GM21619 (cell line): ENCODE results near the gene PIP4K2A.
"Not testable (repeated sequence)": the region's sequence is repeated elsewhere in the genome, so short reads cannot be mapped to it uniquely, and the experiment has no call there.

Experiments
- ATAC-seq: cut with Tn5 transposase; IDR thresholded peaks from one replicate; pipeline ENCODE4 v1.9.1; 2021; ENCODE audit not compliant: unreplicated experiment

The PIP4K2A gene

DNA sequence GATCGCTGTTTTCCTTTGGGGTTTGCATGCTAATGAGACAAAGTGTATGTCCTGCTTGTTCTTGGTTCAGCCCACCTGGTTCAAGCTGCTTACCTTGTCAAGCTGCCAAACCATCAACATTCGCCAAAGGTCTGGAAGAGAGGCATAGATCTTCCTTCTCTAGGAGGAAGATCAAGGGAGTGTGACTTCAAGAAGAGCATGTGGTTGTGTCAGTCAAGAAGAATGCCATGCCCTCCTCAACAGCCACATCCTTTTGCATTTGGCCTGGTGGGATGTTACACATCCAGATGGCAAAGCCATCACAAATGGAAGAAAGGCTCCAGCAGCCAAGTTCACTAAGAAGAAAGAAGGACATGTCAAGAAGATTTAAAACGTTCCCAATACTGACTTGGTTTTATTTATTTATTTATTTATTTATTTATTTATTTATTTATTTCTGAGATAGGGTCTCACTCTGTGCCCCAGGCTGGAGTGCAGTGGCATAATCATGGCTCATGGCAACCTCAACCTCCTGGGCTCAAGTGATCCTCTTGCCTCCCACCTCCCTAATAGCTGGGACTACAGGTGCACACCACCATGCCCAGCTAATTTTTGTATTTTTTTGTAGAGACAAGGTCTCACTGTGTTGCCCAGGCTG is 5.1 kb upstream of the PIP4K2A start:
- no peak for ATAC-seq

DNA sequence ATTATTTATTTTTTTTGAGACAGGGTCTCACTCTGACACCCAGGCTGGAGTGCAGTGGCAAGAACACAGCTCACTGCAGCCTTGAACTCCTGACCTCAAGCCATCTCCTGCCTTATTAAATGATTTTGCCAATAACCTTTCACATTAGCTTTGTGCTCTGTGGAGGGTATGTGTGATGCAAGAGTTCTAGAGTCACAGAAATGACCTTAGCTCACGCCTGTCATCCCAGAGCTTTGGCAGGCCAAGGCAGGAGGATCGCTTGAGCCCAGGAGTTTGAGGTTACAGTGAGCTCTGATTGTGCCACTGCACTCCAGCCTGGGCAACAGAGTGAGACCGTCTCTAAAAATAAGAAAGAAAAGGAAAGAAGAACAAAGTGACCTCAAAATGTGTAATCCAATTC is 4.3 kb upstream of the PIP4K2A start:
- not testable (repeated sequence) for ATAC-seq

DNA sequence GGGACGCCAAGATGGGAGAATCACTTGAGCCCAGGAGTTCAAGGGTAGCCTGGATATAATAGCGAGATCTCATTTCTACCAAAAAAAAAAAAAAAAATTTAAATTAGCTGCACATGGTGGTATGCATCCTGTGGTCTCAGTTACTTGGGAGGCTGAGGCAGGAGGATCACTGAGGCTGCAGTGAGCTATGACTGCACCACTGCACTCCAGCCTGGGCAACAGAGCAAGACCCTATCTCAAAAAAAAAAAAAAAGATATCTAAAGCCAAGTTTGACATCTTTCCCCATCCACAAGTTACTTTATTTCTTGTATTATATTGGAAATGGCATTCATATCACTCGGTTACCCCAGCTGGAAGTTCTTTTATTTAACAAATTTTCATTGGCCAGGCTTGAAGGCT is 3.4 kb upstream of the PIP4K2A start:
- ATAC-seq: no peak

DNA sequence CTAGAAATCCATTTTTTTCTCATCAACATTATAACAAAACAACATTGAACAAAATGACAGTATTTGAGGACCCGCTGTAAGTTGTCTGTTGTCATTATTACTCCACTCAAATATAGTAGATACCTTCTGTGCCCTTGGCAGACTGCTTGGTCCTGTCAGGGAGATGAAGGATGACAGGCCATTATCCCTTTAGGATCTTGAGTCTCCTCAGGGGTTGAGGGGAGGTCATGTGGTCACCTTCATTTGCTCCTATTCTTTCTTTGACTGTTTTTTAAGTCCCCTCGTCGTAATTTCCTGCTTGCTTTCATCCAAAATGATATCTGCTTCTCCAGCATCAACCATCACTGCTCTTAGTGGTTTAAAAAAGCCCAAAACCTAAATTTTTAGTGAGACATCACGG is 2.6 kb upstream of the PIP4K2A start:
- no peak for ATAC-seq

DNA sequence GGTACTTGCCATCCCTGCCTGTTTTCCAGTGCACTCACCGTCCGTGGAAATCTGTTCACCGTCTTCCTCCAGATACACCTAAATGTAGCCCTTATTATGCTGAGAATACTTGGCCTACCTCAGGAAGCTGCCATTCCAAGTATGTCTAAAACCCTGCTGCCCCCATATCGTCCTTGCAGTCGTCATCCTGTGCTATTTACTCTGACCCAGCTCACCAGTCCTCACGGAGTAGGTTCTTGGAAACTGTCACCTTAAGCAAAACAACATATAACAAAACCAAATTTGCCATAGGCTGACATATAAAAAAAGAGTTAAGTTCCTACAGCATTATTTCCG is 880 bp upstream of the PIP4K2A start:
- no peak for ATAC-seq

DNA sequence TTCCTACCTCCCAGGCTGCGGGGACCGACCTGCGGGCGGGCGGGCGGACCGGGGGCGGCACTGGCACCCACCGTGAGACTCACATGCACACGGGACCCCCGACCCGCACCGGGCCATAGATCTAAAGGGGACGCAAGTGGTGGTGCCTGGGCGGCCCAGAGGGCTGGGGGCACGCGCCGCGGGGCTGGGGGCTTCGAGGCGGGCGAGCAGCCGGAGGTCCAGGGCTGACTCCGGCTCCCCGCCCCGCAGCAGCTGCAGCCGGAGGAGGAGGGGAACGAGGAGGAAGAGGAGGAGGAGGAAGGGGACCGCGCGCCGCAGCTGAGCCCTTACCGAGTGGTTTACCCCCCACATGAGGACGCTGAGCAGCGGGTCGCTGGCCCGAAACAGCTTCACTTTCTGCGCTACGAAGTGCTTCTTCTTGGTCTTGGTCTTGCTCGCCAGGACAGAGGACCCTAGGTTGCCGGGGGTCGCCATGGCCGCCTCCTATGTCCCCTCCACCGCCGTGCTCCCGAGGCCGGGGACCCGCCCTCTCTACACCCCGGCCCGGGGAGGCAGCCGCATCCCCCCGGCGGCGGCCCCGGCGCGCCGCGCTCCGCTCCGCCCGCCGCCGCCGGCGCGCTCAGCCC is 412 bp downstream of the PIP4K2A start:
- peak; percentile 25 for ATAC-seq

DNA sequence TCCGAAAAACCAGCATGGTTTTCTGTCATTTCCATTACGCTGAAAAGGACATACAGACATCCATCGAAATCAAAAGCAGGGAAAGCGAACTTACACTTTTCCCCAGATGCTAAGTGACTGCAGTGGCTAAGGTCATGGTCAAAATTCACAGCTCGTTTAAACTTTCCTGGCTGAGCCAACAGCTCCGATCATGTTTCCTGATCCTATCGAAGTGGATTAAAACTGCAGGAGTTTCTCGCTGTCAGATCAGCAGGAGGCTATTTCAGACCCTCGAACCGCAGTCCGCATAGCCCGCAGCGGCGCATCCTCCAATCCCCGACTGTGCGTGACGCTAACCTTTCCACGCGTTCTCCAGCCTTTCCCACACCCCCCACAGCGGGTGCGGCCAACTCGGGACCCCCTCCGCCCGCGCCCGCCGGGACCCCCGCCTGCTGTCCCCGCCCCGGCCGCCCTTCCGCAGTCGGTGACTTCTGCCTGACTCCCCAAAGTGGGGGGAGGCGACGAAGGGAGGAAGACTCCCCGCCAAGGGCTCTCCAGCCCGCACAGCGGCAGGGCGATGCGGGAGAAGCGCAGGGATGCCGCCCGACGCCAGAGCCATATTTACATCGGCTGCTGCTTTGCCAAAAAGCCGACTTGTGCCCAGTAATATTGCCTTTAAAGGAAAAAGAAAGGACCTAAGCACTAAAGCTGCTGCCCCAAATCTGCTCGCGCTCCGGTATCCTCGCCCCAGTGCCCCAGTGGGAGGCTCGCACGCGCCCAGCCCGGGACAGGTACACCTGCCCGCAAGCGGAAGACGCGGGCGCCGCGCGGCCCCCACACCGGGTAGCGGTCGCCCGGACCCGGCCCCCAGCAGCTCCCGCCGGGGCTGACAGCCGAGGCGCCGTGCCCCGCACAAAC is 1.2 kb downstream of the PIP4K2A start:
- peak; percentile 29 for ATAC-seq

DNA sequence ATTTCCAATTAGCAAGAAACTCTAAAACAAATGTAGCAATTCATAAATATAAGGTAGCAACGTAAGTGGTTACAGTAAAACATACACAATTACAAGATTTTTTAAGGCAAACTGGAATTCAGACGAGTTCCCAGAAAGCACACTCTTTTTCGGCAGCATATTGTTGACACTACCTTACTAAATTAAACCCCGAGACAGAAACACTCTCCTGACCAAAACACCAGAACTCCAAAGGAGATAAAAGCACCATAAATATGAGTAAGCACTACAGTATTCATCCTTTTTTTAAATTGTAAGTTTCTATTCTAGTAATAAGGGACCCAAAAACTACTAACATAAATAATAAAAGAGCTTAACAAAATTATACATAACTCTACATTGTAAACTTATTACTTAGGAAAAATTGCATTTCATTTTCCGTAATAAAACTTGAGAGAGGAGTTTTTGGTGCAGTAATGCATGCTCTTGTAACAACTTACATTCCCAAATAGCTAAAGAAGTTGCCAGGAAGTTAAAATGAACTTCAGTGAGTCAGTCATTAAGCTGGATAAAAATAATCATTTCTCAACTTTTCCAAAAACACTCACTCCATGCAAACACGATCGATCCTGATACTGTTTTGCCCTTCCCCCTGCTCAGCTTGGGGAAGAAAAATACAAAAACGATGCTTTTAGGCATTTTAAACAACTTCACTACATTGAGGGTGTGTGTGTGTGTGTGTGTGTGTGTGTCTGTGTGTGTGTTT is 2.0 kb downstream of the PIP4K2A start:
- ATAC-seq: no peak

DNA sequence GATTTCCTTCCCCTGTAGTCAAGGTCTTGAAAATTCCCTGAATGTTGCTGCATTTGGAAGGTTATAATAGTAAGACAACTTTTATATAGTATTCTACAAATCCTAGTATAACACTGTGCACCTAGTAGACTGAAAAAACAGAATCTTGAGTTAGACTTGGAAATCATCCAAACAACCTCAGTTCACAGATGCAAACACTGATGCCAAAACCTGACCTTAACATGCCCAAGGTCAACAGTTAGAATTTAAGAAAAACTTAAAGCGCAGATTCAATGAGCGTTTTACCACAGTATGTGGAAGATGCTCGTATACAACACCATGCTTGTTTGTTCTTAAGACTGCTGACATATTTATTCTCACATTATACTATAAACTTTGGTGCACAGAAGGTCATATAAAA is 3.0 kb downstream of the PIP4K2A start:
- no peak for ATAC-seq

DNA sequence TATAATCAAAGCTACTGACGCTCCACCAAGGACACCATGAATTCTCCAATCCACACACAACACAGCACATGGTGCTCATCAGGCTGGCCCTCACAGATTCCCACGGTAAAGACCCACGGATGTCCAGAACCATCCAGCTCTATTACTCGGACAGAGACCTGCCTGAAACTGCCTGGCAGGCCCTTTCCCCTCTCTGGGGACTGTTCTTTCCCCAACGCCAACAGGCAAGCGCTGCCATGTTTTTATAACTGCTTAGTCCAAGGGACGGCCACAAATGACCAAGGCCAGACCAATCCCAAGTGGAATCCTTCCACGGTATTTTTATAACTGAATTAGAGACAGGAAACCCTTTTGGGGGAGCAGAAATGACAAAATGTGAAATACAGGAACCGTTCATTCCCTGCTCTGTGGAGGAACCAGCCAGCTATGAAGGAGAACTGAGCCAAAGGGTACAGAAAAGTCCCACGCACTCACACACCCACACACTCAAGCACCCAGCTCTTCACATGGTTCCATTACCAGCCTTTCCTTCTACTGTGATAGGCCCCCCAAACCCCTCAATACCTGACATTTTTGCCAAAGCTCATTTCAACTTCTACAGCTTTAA is 4.1 kb downstream of the PIP4K2A start:
- no peak for ATAC-seq

DNA sequence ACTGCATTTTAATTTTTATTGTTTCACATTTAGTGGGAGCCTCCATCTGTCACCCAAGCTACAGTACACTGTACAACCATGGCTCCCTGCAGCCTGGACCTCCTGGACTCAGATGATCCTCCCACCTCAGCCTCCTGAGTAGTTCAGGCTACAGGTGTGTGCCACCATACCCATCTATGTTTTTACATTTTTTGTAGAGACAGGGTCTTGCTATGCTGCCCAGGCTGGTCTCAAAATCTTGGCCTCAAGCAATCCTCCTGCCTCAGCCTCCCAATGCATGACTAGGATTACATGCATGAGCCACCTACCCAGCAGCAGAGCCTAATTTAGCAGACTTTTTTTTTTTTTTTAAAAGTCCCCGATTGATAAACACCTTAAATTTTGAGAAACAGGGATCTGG is 5.6 kb downstream of the PIP4K2A start:
- ATAC-seq: no peak

DNA sequence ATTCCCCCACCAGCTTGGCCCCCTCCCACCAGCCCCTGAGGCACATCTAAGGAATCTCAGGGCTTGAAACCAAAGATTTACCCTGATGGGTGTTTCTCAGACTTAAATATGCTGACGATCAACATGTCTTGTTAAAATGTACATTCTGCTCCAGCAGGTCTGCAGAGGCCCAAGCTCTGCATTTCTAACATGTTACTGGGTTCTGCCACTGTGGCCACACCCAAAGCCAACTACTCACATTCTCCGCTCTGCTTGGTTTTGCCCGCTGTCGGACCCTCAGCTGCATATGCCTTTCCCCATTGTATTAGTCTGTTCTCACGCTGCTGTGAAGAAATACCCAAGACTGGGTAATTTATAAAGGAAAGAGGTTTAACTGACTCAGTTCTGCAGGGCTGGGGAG is 8.9 kb downstream of the PIP4K2A start:
- ATAC-seq: no peak

DNA sequence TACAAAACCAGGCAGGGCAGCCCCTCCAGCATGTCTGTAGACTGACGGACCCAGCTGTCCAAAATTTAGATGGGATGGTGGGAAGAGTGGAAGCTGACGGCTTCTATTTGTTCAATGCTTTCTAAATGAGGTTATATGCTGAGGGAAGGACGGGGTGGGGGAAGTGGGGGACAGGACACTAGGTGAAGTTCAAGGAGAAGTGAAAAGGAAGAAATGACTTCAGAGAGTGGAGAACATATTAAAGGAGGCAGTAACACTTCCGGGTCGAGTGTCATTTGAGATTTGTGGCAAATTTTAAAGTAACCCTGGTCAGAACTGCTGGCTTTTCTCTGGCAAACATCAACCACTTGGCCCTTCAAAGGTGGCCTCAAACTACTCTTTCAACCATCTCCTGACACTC is 9.4 kb downstream of the PIP4K2A start:
- ATAC-seq: no peak

DNA sequence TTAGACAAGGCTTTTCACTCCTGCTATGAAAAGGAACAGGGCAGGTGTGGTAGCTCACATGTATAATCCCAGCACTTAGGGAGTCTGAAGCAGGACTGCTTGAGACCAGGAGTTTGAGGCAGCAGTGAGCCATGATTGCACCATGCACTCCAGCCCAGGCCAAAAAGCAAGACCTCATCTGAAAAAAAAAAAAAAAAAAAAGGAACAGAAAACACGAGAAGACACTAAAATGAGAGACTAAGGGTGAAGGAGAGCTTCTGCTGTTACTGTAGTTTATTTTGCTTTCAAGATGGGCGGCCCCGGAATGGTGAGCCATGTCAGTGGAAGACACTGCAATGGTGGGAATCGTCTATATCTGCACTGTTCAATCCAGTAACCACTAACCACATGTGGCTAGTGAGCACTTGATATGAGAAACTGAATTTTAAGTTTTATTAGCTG is 9.9 kb downstream of the PIP4K2A start:
- ATAC-seq: no peak

DNA sequence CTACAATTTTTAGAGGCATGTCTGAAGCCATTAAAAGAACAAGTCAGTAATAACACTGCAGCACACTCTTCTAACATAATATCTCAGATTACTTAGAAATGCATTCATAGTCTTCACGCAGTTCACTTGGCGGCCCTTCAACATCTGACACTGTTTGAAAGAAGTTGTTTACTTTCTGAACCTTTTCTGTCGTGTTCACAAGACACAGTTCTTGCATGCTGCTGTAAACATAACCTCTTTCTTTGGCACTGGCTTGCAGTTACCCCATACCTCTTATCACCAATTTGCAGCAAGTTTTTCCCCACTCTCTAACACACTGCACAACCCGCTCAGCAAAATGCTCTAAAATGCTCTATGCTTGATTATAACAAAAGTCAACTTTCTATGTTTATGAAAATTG is 12.0 kb downstream of the PIP4K2A start:
- ATAC-seq: no peak

DNA sequence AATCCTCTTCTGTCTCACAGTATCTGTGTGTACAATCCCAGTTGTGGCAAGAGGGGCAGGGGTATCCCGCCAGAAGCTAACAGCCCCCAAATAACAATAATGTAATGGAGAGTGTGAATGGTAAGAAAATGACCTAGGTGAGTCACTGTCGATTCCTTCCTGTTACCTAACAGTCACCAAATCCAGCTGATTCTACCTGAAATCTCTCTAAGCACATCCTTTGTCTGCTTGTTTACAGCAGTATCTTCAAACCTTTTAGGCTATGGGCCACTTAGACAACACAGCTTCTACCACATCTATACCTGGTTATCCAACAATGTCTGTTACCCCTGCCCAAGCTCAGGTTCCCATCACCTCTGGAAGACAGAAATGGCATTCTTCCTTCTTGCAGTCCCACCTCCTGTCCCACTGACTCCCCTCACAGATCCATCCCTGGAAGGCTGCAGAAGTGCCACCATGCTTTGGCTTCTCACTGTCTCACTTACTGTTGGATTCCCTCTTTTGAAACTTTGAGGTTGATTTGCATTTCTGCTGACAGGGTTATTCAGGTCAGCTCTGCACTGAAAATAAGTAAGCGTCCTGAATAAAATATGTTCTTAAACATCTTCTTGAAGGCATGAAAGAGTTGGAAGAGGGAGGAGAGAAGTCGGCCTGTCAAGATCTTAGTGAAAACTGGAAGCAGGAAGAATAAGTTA is 13.1 kb downstream of the PIP4K2A start:
- no peak for ATAC-seq

DNA sequence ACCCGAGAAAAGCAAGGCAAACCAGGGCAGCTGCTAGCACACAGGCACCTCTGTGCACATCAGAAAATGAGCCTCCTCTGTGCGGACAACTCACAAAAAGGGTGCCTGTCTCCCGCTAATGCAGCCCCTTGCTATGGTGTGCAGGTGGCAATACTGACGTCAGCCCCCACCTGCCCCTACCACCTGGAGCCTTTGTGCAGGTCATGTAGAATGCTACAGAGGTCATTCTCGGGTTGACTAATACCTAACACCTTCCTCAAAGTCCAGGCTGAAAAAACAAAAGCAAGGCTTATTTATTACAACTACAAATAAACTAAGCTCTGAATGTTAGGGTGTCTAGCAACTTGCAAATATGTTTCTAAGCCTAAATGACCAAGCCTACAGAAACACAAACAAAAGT is 13.9 kb downstream of the PIP4K2A start:
- ATAC-seq: peak; percentile 33

DNA sequence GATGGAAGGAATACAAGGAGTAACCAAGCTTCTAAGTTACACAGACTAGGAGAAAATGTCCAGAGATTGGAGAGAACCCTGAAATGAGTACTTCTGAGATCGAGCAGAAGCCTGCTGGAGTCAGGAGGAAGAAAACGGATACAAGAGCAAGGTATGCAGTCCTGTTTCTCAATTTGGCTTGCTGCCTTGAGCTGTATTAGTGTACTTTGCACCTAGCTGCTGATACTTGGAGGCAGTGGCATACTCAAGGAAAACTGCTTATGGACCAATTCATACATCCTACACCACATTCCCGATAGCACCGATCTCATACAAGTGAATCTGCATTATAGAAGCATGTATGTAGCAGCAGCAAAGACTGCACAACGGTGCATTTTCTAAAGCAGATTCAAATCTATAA is 14.4 kb downstream of the PIP4K2A start:
- ATAC-seq: no peak

DNA sequence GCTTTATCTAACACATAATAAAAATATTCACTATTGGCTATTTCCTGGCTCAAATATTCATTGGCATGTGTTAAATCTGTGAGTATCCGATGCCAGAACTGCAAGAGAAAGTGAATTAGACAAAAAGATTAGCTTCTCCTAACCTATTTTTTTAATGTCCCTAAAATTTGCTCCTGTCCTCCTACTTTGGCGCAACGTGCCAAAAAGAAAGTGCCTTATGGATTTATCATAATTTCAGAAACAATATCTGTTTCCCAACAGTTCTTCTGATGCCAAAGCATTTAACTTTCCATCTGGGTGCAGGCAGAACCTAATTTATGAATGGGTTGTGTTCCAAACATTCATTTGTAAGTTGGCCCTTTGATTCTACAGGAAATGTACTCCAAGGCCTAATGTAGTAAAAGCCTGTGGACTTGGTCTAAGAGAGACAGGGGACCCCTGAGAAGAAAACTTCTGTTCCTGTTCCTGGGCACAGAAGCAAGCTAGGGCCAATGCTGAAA is 15.4 kb downstream of the PIP4K2A start:
- ATAC-seq: no peak

DNA sequence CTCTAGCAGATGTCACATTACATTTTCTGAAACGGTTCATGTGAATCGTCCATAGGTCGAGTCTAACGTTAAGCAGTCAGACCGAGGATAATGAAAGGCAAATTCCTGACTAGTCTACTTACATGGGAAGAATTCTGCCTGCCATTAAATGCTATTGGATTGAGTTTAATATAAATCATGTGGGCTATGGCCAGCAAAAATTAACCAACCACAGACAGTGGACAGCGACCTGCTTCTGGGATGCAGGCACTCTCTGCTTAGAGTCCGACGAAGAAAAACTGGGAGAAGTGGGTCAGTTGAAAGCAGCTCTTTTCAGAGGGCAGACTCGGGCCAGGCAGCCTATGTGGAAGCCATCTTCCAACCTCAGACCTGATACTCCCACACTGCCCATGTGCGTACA is 16.6 kb downstream of the PIP4K2A start:
- no peak for ATAC-seq
